Measurements from ENCODE around the gene UMAD1. TPM values are rescaled to one million over a fixed set of nuclear protein-coding genes. Genes with fewer than 3 reads are reported as not detected.

Gene UMAD1
- total RNA-seq, 1 donor from 2014 or later, result 18.0 TPM

- TF ChIP-seq, protein P1, sequence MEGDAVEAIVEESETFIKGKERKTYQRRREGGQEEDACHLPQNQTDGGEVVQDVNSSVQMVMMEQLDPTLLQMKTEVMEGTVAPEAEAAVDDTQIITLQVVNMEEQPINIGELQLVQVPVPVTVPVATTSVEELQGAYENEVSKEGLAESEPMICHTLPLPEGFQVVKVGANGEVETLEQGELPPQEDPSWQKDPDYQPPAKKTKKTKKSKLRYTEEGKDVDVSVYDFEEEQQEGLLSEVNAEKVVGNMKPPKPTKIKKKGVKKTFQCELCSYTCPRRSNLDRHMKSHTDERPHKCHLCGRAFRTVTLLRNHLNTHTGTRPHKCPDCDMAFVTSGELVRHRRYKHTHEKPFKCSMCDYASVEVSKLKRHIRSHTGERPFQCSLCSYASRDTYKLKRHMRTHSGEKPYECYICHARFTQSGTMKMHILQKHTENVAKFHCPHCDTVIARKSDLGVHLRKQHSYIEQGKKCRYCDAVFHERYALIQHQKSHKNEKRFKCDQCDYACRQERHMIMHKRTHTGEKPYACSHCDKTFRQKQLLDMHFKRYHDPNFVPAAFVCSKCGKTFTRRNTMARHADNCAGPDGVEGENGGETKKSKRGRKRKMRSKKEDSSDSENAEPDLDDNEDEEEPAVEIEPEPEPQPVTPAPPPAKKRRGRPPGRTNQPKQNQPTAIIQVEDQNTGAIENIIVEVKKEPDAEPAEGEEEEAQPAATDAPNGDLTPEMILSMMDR (IDR thresholded peaks at IDR 0.05), result no peak
- H3K4me1 ChIP-seq, result no peaks in the 10 kb centered on the region
- no peaks in the 10 kb centered on the region for H3K9me3 ChIP-seq
- H3K27me3 ChIP-seq, result no peaks in the 10 kb centered on the region
- DNase-seq, result no peak
- ATAC-seq, result no peak
- H3K4me3 ChIP-seq, result no peak overlapping the region
- no peak overlapping the region for H3K27ac ChIP-seq
- no peaks in the 10 kb centered on the region for H3K36me3 ChIP-seq
- intact Hi-C loops (cut with DNase I), result no loop called here
Measured at GRCh38 chr7:7701527-7701926, 61.0 kb downstream of the UMAD1 start.

DNA sequence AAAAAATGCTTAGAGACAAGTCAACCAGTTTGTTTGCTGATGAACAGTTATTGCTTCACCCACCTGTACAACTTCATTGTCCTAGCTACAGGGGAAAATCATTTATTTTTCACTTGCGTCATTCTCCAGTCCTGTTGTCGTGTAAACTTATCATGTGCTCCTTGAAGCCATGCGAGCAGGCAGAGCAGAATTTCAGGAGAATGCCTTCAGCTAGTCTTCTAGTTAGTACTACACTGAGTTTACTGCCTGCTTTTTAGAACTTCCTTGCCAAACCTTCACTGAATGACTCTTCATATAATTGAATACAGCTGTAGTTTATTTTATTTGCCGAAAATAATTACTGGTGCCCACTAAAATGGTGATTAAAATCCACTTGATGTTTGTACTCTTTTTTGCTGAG, 62.3 kb downstream of the UMAD1 start:
- no peaks in the 10 kb centered on the region for H3K4me1 ChIP-seq
- no peaks in the 10 kb centered on the region for H3K36me3 ChIP-seq
- no peak overlapping the region for H3K27ac ChIP-seq
- TF ChIP-seq, protein P1 (IDR thresholded peaks at IDR 0.05), result no peak
- H3K27me3 ChIP-seq, result no peaks in the 10 kb centered on the region
- H3K9me3 ChIP-seq, result no peaks in the 10 kb centered on the region
- DNase-seq (no peak), ATAC-seq (no peak)
- no peak overlapping the region for H3K4me3 ChIP-seq
- intact Hi-C loops (cut with DNase I), result no loop called here

- H3K4me1 ChIP-seq, result no peaks in the 10 kb centered on the region
- TF ChIP-seq, protein P1 (IDR thresholded peaks at IDR 0.05), result no peak
- no peak overlapping the region for H3K27ac ChIP-seq
- intact Hi-C loops (cut with DNase I), result no loop called here
- no peaks in the 10 kb centered on the region for H3K36me3 ChIP-seq
- no peak for DNase-seq
- no peaks in the 10 kb centered on the region for H3K9me3 ChIP-seq
- H3K4me3 ChIP-seq, result no peak overlapping the region
- H3K27me3 ChIP-seq, result no peaks in the 10 kb centered on the region
- no peak for ATAC-seq
Measured at GRCh38 chr7:7703427-7703826, 62.9 kb downstream of the UMAD1 start.

DNA sequence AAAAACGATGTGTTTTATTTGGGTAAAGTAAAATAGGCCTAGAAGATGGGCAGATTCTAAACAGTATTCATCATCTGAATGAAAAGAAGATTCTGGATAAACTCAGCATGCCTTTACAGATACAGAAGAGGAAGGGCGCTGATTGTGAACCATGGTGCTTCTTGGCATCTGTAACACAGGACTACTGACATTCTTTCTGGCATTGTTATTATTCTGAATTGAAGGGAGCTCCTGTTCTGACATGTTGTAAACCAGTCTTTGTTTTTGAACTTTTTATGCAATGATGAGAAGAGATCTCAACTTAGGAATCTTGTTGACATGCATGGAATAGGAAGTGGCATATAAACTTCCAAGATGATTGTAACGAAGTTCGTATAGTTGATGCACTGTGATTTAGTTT, 64.3 kb downstream of the UMAD1 start:
- TF ChIP-seq, protein P1 (IDR thresholded peaks at IDR 0.05), result no peak
- ATAC-seq, result no peak
- H3K4me1 ChIP-seq, result no peaks in the 10 kb centered on the region
- H3K36me3 ChIP-seq, result no peaks in the 10 kb centered on the region
- intact Hi-C loops (cut with DNase I), result no loop called here
- H3K4me3 ChIP-seq, result no peak overlapping the region
- no peak for DNase-seq
- H3K9me3 ChIP-seq, result no peaks in the 10 kb centered on the region
- no peak overlapping the region for H3K27ac ChIP-seq
- H3K27me3 ChIP-seq, result no peaks in the 10 kb centered on the region

- H3K27ac ChIP-seq, result no peak overlapping the region
- intact Hi-C loops (cut with DNase I), result no loop called here
- no peaks in the 10 kb centered on the region for H3K9me3 ChIP-seq
- no peak overlapping the region for H3K4me3 ChIP-seq
- ATAC-seq (no peak), DNase-seq (no peak)
- no peaks in the 10 kb centered on the region for H3K4me1 ChIP-seq
- H3K36me3 ChIP-seq, result no peaks in the 10 kb centered on the region
- H3K27me3 ChIP-seq, result no peaks in the 10 kb centered on the region
- TF ChIP-seq, protein P1 (IDR thresholded peaks at IDR 0.05), result no peak
Measured at GRCh38 chr7:7705318-7705717, 64.8 kb downstream of the UMAD1 start.

GRCh38 chr7:7706101-7706511, 65.6 kb downstream of the UMAD1 start:
- no peak for ATAC-seq
- Histone ChIP-seq H3K36me3 (no peaks in the 10 kb centered on the region), H3K4me3 (no peak overlapping the region), H3K27ac (no peak overlapping the region), H3K27me3 (no peaks in the 10 kb centered on the region), H3K9me3 (no peaks in the 10 kb centered on the region), H3K4me1 (no peaks in the 10 kb centered on the region)
- no peak for DNase-seq
- TF ChIP-seq, protein P1 (IDR thresholded peaks at IDR 0.05), result no peak
- intact Hi-C loops (cut with DNase I), result no loop called here

Measured in upper lobe of right lung (tissue), 1 donor.